GM19438 (cell line): ENCODE results near the gene GLDC.
"Not testable (repeated sequence)": the region's sequence is repeated elsewhere in the genome, so short reads cannot be mapped to it uniquely, and the experiment has no call there.

Experiments used
- ATAC-seq: cut with Tn5 transposase; IDR thresholded peaks from one replicate; pipeline ENCODE4 v1.9.1; 2021; ENCODE audit warnings: low read depth; ENCODE audit not compliant: unreplicated experiment

The GLDC gene

DNA sequence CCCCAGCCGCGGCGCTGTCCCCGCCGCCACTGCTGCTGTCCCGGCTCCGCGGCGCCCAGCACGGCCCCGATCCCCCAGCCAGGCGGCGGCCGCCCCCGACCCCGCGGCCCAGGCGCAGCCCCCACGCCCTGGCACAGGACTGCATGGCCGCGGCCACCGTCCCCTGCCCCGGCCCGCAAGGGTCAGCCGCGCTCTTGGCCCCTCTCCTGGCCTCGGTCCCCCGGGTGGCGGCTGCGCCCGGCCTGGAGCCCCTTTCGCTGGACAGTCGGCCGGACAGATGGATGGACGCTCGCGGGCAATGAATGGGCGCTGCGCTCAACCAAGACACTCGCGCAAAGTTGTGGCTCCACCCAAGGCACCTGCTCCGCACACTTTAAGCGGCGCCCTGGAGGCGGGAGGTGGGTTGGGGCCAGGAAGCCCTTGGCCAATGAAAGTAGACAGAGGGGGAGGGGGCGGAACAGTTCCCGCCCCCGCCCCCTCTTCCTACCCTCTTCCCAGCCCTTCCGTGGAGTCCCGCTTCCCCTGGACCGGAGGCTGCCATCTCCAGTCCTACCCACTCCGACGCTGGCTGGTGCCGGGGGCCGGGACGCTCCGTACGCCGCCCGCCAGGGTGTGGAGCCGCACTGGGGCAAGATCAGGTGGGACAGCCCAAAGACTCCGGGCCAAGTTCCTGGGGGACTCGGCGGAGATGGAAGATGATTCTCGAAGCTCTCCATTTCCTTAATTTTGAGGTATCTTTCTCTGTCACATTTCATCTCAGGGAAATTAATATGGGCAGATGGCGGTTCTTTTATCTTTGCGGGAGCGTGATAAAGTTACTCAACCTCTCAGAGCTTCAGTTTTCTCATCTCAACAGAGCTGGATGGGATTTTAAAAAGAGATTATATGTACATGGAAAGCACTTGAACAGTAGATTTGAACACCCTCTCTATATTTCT, at the start of gene GLDC:
Gene GLDC (minus strand): TSS at position 375 of the 938 bp plus-strand sequence. CDS start 230 bp downstream, at position 145.
- peak; percentile 86 for ATAC-seq

DNA sequence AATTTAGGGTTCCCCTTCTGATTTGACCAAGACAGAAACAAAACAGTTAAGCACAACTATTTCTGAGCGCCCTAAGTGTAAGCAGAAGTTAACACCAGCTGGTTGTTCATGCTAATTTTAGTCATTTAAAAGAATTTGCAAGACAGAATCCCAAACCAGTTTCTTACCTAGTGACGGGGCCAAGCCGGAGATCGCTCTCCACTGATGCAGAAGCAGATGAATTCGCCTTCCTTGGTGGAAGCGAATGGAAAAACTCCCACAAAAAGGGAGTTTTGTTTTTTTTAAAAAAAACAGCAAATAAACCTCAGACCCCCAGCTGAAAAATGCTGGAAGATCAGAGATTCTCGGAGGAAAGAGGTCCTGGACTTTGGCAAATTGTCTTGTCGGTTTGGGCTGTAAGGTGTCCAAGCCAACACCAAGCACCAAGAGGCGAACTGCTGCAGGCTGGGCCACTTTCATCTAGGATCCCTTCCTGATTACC, 47.4 kb upstream of the GLDC start:
- no peak for ATAC-seq

DNA sequence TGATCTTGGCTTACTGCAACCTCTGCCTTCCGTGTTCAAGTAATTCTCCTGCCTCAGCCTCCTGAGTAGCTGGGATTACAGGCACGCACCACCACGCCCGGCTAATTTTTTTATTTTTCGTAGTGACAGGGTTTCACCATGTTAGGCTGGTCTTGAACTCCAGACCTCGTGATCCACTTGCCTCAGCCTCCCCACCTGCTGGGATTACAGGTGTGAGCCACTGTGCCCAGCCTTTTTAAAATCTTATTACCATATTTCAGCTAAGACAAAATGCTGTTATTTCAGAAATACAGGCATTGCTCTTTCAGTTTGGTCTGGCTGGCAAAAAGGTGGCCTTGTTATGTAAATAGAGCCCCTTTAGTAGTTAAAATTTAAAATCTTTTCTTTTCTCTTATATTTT, 46.9 kb upstream of the GLDC start:
- ATAC-seq, result no peak

DNA sequence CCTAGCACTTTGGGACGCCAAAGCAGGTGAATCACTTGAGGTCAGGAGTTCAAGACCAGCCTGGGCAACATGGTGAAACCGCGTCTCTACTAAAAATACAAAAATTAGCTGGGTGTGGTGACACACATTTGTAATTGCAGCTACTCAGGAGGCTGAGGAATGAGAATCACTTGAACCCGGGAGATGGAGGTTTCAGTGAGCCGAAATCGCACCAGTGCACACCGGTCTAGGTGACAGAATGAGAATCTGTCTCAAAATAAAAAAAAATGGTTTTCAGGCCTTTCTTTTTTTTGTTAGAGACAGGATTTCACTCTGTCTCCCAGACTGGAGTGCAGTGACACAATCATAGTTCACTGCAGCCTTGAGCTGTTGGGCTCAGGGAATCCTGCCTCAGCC, 45.1 kb upstream of the GLDC start:
- not testable (repeated sequence) for ATAC-seq

DNA sequence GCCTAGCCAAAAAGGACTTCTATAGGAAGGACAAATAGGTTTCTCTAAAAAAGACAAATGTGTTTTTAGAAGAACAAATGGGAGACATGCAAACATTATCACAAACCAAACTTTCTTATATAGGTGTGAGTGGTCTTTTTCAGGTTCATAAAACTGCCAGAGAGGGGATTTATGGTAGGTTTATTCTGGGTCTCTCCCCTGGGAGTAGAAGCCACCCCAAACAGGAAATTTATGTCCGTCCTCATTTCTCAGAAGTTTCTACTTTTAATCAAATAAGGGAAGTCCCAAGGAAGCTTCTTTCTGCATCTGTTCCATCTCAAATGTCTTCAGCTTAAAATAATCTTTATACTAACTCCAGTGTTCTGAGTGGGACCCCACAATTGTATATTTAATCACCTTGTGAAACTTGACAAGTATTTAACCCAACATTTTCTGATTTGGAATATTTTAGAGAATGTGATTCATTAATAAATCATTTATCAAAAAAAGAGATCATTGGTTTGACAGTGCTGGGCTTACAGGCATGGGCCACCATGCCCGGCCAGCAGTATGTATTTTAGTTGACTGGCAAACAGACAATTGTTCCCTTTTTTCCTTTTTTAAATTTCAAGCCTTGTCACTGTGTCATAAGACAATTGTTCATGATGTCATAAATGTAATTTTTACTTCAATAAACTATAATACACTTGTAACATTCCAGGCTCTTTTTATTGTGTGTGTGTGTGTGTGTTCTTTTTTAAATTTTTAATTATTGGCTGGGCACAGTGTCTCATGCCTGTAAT, 44.6 kb upstream of the GLDC start:
- ATAC-seq, result no peak

DNA sequence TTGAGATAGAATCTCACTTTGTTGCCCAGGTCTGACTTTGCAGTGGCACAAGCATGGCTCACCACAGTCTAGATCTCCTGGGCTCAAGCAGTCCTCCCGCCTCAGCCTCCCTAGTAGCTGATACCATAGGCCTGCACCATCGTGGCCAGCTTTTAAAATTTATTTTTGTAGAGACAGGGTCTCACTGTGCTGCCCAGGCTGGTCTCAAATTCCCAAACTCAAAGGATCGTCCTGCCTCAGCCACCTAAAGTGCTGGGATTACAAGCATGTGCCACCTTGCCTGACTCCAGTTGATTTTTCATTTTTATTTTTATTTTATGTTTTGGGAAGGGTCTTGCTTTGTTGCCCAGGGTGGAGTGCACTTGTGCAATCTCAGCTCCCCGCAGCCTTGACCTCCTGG, 41.7 kb upstream of the GLDC start:
- ATAC-seq, result no peak

DNA sequence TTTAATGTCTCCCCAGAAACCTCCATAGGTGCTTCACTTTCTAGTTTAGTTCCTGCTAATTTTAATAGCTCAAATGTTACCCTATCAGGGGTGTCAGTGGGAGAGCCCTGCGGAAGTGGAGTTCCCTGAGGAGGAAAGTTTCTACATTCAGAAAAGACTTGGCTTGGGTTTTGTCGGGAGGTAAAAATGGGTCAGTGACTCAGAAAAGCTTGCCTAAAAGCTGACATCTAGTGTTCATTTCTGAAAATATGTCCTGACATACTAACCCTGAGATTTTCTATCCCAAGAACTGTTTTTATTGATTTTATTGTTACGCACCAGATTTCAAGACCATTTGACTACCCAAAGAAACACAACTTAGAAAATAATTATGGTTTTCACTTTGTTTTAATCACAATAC, 40.9 kb upstream of the GLDC start:
- ATAC-seq, result no peak

DNA sequence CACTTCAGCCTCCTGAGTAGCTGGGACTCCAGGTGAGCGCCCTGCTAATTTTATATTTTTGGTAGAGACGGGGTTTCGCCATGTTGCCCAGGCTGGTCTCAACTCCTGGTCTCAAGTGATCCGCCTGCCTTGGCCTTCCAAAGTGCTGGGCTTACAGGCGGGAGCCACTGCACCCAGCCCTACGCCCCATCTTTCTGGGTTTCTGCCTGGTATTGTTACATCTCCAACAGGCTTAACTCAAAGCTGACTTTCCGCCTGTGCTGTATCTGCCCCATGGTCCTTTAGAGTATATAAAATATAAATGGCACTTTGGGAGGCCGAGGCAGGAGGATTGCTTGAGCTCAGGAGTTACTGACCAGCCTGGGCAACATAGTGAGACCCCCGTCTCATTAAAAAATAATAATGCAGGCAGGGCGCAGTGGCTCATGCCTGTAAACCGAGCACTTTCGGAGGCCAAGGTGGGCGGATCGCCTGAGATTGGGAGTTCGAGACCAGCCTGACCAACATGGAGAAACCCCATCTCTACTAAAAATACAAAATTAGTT, 36.5 kb upstream of the GLDC start:
- no peak for ATAC-seq

DNA sequence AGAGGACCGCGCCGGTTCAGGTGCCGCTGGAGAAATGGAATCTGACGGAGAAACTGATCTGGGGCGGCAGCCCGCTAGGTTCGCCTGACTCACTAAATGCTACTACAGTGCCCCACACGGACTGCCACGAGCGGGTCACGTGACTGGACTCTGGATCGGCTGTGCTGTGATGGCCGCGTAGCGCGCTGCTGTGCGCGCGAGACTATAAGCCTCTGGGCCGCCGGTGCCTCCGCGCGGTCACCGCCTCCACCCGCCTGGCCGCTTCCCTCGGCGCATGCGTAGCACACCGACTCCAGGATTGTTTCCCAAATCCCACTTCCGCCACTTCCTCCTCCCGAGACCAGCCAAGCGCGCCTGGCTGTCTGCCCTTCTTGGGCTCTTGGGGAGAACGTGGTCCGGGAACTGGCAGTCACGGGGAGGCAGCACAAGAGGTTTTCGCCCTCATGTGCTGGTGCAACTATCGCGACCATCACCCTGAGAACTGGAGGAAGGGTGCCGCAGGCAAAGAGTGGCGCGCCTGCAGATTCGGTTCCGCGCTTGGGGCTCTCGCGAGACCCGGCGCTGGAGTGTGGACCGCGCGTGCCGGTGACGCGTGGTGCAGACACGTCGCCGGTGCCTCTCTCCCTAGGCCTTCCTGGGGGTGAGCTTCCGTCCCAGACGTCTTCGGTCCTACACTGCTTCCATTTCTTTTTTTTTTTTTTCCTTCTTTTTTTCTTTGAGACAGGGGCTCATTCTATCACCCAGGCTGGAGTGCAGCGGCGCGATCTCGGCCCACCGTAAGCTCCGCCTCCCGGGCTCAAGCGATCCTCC, 35.8 kb upstream of the GLDC start:
- ATAC-seq, result peak; percentile 63

DNA sequence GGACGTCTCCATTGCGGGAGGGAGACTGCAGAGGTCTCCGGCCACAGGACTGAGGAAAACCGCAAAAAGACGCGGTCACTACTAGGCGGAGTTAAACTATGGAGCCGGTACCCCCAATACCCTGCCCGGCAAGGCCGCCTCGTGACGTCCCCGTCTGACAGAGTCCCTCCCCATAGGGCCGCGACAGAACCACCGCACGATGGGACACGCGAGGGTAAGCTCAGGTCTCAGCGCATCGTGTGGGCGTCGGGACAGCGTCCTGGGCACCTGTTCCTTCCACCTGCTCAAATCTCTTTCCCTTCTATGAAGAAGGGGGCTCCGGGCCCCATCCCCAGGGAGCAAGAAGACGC, 35.2 kb upstream of the GLDC start:
- peak; percentile 16 for ATAC-seq

DNA sequence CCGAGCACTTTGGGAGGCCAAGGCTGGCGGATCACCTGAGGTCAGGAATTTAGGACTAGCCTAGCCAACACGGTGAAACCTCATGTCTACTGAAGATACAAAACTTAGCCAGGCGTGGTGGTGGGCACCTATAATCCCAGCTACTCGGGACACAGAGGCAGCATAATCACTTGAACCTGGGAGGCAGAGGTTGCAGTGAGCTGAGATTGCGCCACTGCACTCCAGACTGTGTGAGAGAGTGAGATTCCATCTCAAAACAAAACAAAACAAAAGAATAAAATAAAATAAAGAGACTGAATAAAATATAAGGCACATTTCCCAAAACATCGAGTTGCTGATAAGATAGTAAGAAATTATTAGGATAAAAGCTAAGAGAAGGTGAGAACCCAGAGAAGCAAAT, 32.3 kb upstream of the GLDC start:
- ATAC-seq, result no peak

DNA sequence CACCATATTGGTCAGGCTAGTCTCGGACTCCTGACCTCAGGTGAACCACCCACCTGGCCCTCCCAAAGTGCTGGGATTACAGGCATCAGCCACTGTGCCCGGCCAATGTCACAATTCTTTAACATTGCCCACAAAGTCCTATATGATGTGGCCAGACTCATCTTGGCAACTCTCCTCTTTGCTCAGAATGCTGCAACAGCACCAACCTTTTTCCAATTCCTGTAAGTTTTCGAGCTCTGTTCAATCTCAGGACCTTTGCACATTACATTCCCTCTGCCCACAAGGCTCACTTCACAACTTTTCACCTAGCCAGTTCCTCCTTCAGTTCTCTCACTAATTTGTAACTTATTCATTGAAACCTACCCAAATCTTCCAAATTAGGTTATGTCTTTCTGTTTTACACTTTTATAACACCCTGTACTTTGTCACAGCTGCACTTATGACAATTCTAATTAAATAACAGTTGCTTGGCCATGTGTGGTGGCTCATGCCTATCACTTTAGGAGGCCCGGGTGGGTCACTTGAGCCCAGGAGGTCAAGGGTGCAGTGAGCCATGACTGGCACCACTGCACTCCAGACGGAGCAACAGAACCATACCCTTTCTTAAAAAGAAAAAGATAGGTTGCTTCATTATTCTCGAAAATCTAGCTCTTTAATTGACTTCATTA, 30.9 kb upstream of the GLDC start:
- no peak for ATAC-seq

DNA sequence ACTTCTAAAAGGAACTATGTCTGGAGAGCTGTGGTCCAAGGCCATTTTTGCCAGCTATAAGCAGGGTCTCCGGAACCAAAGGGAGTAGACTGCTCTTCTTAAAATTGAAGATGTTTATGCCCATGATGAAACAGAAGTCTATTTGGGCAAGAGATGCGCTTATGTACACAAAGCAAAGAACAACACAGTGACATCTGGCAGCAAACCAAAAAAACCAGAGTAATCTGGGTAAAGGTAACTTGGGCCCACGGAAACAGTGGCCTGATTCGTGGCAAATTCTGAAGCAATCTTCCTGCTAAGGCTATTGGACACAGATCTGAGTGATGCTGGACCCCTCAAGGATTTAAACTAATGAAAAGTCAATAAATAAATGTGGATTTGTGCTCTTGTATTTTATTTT, 29.7 kb upstream of the GLDC start:
- no peak for ATAC-seq

DNA sequence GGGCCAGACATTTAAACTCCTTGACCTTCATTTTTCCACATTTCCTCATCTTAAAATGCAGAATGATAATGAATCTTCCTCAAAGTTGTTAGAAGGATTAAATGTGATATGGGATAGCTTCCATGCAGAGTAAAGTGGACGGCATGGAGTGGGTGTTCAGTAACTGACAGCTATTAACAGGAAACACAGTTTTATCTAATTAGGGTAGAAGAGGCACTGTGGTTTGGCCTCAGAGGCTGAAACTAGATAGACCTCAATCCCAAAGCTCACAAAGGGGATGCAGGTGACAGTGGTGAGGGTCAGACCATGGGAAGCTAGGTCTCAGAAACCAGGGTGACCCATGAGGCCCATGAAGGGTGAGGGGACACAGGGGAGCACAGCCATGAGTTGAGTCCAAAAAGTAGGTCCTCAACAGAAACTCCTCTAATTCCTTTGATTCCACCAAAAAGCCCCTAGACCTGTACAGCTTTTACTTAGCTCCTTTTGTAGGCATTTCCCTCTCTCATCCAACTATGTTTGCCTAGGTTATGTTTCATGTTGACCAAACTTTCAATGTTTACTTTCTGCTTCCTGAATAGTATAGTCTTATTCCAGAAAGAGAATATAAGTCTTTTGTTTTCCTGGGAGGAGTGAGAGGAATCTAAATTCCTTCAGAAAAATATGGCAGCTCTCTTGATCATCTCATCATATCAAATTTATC, 27.9 kb upstream of the GLDC start:
- peak; percentile 64 for ATAC-seq

DNA sequence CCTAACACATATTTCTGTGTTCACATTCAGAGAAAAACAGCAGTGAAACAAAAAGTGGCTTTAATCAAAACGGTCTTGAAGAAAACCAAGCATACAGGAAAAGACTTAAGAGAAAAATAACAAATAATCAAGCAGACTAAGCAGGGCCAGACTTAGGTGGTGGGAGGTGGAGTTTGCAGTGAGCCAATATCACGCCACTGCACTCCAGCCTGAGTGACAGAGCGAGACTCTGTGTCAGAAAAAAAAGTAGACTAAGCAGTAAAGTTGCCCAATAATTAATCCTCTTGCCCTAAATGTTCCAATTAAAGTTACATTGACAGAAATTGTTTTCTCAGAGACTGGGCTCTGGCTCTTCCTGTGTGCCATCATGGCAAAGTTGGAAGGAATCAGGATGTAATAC, 26.6 kb upstream of the GLDC start:
- ATAC-seq, result no peak

DNA sequence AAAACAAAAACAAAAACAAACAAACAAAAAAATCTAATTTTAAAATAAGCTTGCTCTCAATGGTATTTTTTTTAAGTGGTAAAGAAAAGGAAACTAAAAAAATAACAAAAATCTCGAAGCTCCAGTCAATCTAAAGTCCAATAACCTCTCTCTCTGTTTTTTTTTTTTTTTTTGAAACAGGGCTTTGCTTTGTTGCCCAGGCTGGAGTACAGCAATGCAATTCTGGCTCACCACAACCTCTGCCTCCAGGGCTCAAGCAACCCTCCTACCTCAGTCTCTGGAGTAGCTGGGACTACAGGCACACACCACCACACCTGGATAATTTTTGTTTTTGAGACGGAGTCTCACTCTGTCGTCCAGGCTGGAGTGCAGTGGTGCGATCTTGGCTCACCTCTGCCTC, 25.9 kb upstream of the GLDC start:
- no peak for ATAC-seq

DNA sequence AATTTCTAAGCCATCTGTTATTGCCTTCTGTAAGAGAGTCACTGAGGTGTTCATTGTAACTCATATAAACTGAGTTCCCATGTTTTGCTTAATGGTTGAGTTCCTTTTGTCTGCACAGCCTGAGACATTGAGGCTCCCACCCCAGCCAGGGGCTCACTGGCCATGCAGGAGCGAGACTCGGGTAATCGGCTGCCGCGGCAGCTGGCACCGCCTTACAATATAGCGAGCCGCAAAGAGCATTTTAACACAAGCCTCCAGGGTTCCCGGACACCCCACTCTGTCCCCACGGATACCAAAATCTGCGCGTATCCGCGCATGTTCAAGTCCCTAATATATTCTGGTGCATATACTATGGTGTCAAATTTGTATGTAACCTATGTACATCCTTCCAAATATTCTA, 24.4 kb upstream of the GLDC start:
- no peak for ATAC-seq

DNA sequence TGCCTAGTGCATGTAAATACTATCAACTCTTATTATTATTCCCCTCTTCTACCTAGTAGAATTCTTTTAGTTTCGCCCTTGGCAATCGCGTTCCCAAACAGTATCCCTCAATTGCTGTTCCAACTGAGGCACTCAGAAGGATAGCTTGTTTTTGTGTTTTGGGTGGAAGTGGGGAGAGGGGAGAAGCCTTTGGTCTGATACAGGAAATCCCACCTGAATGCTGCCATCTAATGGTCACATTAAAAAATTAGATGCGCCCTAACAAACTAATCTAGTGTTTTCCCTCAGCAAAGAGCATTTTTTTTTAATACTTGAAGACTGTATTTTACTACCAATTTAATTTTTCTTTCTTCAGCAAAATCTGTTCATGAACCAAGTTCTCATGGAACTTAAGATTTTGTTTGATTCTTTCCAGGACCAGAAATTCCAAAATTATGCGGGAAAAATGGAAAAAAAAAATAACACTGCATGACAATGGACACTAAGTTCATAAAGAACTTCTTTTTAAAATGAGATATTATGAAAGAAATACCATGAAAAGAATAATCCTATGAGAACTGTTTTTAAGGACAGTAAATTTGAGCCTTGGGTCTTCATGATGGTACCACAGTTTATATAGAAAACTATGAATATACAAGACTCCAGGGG, 22.2 kb upstream of the GLDC start:
- no peak for ATAC-seq

DNA sequence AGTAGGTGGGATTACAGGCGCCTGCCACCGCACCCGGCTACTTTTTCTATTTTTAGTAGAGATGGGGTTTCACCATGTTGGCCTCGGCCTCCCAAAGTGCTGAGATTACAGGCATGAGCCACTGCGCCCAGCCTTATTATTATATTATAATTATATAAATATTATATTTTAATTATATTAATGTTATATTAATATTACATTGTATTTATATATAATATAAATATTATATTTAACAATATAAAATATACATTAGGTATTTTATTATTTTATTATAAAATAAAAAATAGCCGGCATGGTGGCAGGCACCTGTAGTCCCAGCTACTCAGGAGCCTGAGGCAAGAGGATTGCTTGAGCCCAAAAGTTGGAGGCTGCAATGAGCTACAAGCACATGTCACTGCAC, 21.6 kb upstream of the GLDC start:
- ATAC-seq, result no peak
